Activated CD8-positive, alpha-beta memory T cell treated with anti-CD3 and anti-CD28 coated beads, Interleukin-2, amount 50 U/mL, for 24 hours (primary cell): ENCODE measurements around the gene MAML3.

Experiments used
- DNase-seq: peaks from one replicate; pipeline ENCODE4 v3.0.0-alpha.2; 2020; ENCODE audit errors: extremely low read depth

MAML3 gene

GRCh38 chr4:139813881-139814280, 340.1 kb downstream of the MAML3 start:
- DNase-seq, result no peak

- DNase-seq, result no peak
Observed at GRCh38 chr4:139810710-139811109, 343.3 kb downstream of the MAML3 start.

- DNase-seq, result no peak
Observed at GRCh38 chr4:139809757-139810140, 344.2 kb downstream of the MAML3 start.

GRCh38 chr4:139808808-139809756, 344.9 kb downstream of the MAML3 start:
- DNase-seq, result no peak

GRCh38 chr4:139808381-139808807, 345.6 kb downstream of the MAML3 start:
- DNase-seq, result no peak

GRCh38 chr4:139807483-139807882, 346.5 kb downstream of the MAML3 start:
- no peak for DNase-seq

- DNase-seq, result no peak
Observed at GRCh38 chr4:139806929-139807328, 347.1 kb downstream of the MAML3 start.

- DNase-seq, result no peak
Observed at GRCh38 chr4:139802931-139803330, 351.1 kb downstream of the MAML3 start.

GRCh38 chr4:139802488-139802887, 351.5 kb downstream of the MAML3 start:
- DNase-seq, result no peak

GRCh38 chr4:139801895-139802294, 352.1 kb downstream of the MAML3 start:
- no peak for DNase-seq

- no peak for DNase-seq
Observed at GRCh38 chr4:139800082-139800481, 353.9 kb downstream of the MAML3 start.

- no peak for DNase-seq
Observed at GRCh38 chr4:139799615-139800014, 354.4 kb downstream of the MAML3 start.

- DNase-seq, result no peak
Observed at GRCh38 chr4:139798456-139798855, 355.5 kb downstream of the MAML3 start.

GRCh38 chr4:139797287-139797686, 356.7 kb downstream of the MAML3 start:
- DNase-seq, result no peak

- no peak for DNase-seq
Observed at GRCh38 chr4:139795527-139796314, 358.3 kb downstream of the MAML3 start.

GRCh38 chr4:139794158-139794954, 359.6 kb downstream of the MAML3 start:
- DNase-seq, result no peak

GRCh38 chr4:139791681-139792080, 362.3 kb downstream of the MAML3 start:
- no peak for DNase-seq

- DNase-seq, result no peak
Observed at GRCh38 chr4:139790291-139790690, 363.7 kb downstream of the MAML3 start.

GRCh38 chr4:139789096-139789654, 364.8 kb downstream of the MAML3 start:
- DNase-seq, result no peak

- no peak for DNase-seq
Observed at GRCh38 chr4:139786494-139787354, 367.3 kb downstream of the MAML3 start.

- no peak for DNase-seq
Observed at GRCh38 chr4:139785356-139785755, 368.6 kb downstream of the MAML3 start.
